ENCODE measurements around the gene RAB10. TPM values are rescaled to one million over a fixed set of nuclear protein-coding genes. Genes with fewer than 3 reads are reported as not detected.

The RAB10 gene
- total and polyA plus RNA-seq, 2 donors from 2014 or later: 59.8 to 122 TPM

DNA sequence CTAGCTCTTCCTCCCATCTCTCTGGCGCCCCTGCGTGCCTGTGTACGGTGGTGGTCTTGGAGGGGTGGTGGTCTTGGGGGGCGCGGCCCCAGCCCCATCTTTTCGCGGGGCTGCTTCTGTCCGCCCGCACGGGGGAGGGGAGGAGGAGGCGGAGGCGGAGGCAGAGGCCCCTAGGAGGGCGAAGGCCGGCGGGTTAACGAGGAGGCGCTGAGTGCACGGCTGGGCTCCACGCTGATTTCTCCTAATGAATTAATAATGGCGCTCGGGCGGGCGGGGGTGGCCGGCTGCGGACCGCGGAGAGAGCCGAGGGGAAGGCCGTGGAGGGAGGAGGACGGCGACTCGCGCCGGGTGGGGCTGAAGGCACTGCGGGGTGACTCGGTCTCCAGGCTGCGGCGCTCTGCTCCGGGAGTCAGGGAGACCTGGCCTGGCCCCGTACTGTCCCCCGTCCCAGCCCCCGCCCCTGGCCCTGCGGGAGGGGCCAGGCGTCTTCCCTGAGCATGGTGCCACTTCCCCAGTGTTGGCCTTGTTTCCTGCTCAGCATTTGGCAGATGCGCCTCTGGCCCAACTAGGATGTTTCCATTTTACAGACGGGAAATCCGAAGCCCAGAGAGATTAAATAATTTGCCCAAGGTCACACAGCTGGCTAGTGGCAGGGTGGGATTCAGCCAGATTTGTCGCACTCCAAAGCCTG is 145.0 kb downstream of the RAB10 start:
- intact Hi-C loops (cut with DNase I): no loop called here
- DNase-seq (peak in 4 of 5 donors; percentile 57 to 85 (median 80)), FAIRE-seq (no peak)
- peaks cover 3% of the 10 kb centered on the region for H3K27me3 ChIP-seq (ENCODE audit: control insufficient read depth, insufficient read depth, low read length)
- H3K4me3 ChIP-seq (ENCODE audit: low read length in 3 of 3): peak overlapping the region; percentile 20 to 46 (median 39)
- H3K9ac ChIP-seq (ENCODE audit: low read length in 3 of 3): no peak overlapping the region
- no peaks in the 10 kb centered on the region for H3K9me3 ChIP-seq (ENCODE audit: control insufficient read depth in 2 of 3, insufficient read depth in 1 of 3, low read length in 3 of 3)
- no peaks in the 10 kb centered on the region for H3K36me3 ChIP-seq (ENCODE audit: control insufficient read depth in 2 of 3, insufficient read depth in 3 of 3, low read length in 3 of 3)
- H3K4me1 ChIP-seq (ENCODE audit: control insufficient read depth in 2 of 3, insufficient read depth in 2 of 3, low read depth in 1 of 3, low read length in 3 of 3): peaks cover 0 to 4% (median 0%) of the 10 kb centered on the region in 3 donors
- no peak overlapping the region for H3K27ac ChIP-seq (ENCODE audit: low read depth in 2 of 2, low read length in 2 of 2)
- TF ChIP-seq CTCF (IDR thresholded peaks at IDR 0.05; ENCODE audit: borderline replicate concordance, extremely low read depth, insufficient read depth): no peak

- H3K27ac ChIP-seq (ENCODE audit: low read depth in 2 of 2, low read length in 2 of 2): no peak overlapping the region
- no peak for TF ChIP-seq CTCF (IDR thresholded peaks at IDR 0.05; ENCODE audit: borderline replicate concordance, extremely low read depth, insufficient read depth)
- intact Hi-C loops (cut with DNase I): no loop called here
- peaks cover 2% of the 10 kb centered on the region for H3K27me3 ChIP-seq (ENCODE audit: control insufficient read depth, insufficient read depth, low read length)
- H3K36me3 ChIP-seq (ENCODE audit: control insufficient read depth in 2 of 3, insufficient read depth in 3 of 3, low read length in 3 of 3): no peaks in the 10 kb centered on the region
- H3K4me3 ChIP-seq (ENCODE audit: low read length in 3 of 3): peak overlapping the region; percentile 20 to 46 (median 39)
- H3K9me3 ChIP-seq (ENCODE audit: control insufficient read depth in 2 of 3, insufficient read depth in 1 of 3, low read length in 3 of 3): no peaks in the 10 kb centered on the region
- no peak overlapping the region for H3K9ac ChIP-seq (ENCODE audit: low read length in 3 of 3)
- H3K4me1 ChIP-seq (ENCODE audit: control insufficient read depth in 2 of 3, insufficient read depth in 2 of 3, low read depth in 1 of 3, low read length in 3 of 3): peaks cover 0 to 6% (median 0%) of the 10 kb centered on the region in 3 donors
- DNase-seq (no peak), FAIRE-seq (no peak)
Observed at GRCh38 chr2:26179446-26179913, 145.6 kb downstream of the RAB10 start.

GRCh38 chr2:26182441-26182840 is 148.6 kb downstream of the RAB10 start:
- FAIRE-seq: no peak
- H3K27ac ChIP-seq (ENCODE audit: low read depth in 2 of 2, low read length in 2 of 2): no peak overlapping the region
- TF ChIP-seq CTCF (IDR thresholded peaks at IDR 0.05; ENCODE audit: borderline replicate concordance, extremely low read depth, insufficient read depth): no peak

More at GRCh38 chr2:26182441-26182840, 148.6 kb downstream of the RAB10 start:
- H3K4me1 ChIP-seq (ENCODE audit: control insufficient read depth in 2 of 3, insufficient read depth in 2 of 3, low read depth in 1 of 3, low read length in 3 of 3): peaks cover 0 to 8% (median 0%) of the 10 kb centered on the region in 3 donors
- H3K9me3 ChIP-seq (ENCODE audit: control insufficient read depth in 2 of 3, insufficient read depth in 1 of 3, low read length in 3 of 3): no peaks in the 10 kb centered on the region
- no peaks in the 10 kb centered on the region for H3K36me3 ChIP-seq (ENCODE audit: control insufficient read depth in 2 of 3, insufficient read depth in 3 of 3, low read length in 3 of 3)
- H3K4me3 ChIP-seq (ENCODE audit: low read length in 3 of 3): no peak overlapping the region
- no peak overlapping the region for H3K9ac ChIP-seq (ENCODE audit: low read length in 3 of 3)
- no peak for DNase-seq
- H3K27me3 ChIP-seq (ENCODE audit: control insufficient read depth, insufficient read depth, low read length): no peaks in the 10 kb centered on the region
- intact Hi-C loops (cut with DNase I): no loop called here
